Gastroesophageal sphincter (tissue), 2 donors: ENCODE data around the gene TMEM43.

Experiments used
- POLR2A ChIP-seq, 2 donors: fragments of 450-650 bp; IDR thresholded peaks; one replicate each; pipeline ENCODE4 v1.6.1; 2017; ENCODE audit warnings: antibody characterized with exemption in 2 of 2, mild to moderate bottlenecking in 2 of 2, moderate library complexity in 1 of 2
- POLR2AphosphoS5 ChIP-seq: sonication (generic); formaldehyde crosslinking; IDR thresholded peaks from one replicate; pipeline ENCODE4 v1.6.1; 2017; ENCODE audit warnings: antibody characterized with exemption

DNA sequence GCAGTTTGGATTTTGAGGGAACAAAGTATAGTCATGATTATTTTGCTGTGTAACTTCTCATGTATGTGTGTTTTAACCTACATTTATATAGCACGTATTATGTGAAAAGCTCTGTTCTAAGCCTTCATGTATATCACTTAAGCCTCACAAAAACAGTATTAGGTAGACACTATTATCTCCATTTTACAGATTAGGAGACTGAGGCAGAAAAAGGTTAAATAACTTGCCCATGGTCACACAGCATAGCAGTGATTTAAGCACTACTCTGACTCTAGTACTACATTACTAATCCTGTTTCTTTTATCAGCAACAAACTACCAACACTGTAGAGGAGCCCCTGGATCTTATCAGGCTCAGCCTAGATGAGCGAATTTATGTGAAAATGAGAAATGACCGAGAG lies 56.4 kb downstream of the TMEM43 start:
- TF ChIP-seq POLR2AphosphoS5 (no peak), POLR2A (IDR thresholded peaks at IDR 0.05) (no peak)
